NOMO-1 (cell line): Measurements from ENCODE around the gene HTRA3.

Experiments
- DNase-seq, 2 experiments: peaks; one replicate each; lab custom pipeline; 2025; ENCODE audit not compliant: unreplicated experiment in 2 of 2; lab: John Stamatoyannopoulos, UW

HTRA3 gene

GRCh38 chr4:8233672-8234484 is 35.7 kb upstream of the HTRA3 start:
- DNase-seq = no peak

DNA sequence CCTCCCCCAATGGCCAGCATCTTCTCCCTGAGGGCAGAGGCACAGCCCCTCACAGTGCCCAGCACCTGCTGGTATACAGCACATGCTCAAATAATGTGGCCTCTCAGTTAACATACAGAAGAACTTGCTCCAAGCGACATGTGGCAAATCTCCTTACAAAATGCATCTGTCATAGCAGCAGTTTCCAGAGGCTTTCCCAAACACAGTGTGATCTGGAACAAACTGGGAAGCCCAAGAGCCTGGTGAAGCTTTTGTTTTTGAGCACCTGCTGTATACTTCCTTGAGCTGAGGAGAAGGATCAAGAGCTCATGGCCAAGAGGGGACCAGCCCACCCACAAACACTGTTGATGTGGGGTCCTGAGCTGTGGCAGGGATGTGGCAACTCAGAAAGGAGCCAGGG is 34.8 kb upstream of the HTRA3 start:
- DNase-seq = no peak

- no peak for DNase-seq
Measured at GRCh38 chr4:8235224-8235623, 34.3 kb upstream of the HTRA3 start.

- no peak for DNase-seq
Measured at GRCh38 chr4:8235686-8236085, 33.9 kb upstream of the HTRA3 start.

- DNase-seq = no peak
Measured at GRCh38 chr4:8236106-8236919, 33.2 kb upstream of the HTRA3 start.

DNA sequence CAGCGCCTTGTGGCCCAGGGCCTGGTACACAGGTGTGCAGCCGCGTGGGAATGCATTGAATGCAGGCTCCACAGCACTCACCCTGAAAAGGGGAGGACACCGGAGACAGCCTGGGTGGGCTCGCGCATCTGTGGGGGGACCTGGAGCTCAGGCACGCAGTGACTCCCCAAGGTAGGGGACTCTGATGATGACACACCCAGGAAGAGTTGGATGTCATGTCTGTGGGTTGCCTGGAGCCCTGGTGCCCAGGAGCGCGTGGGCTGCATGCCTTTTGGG is 32.7 kb upstream of the HTRA3 start:
- no peak for DNase-seq

- DNase-seq = no peak
Measured at GRCh38 chr4:8237256-8237989, 32.1 kb upstream of the HTRA3 start.

GRCh38 chr4:8238036-8238511 is 31.5 kb upstream of the HTRA3 start:
- DNase-seq = no peak

GRCh38 chr4:8238515-8239053 is 31.0 kb upstream of the HTRA3 start:
- DNase-seq = no peak

GRCh38 chr4:8239226-8239625 is 30.3 kb upstream of the HTRA3 start:
- DNase-seq = no peak

GRCh38 chr4:8239661-8240060 is 29.9 kb upstream of the HTRA3 start:
- DNase-seq = no peak

GRCh38 chr4:8240211-8241041 is 29.1 kb upstream of the HTRA3 start:
- no peak for DNase-seq

DNA sequence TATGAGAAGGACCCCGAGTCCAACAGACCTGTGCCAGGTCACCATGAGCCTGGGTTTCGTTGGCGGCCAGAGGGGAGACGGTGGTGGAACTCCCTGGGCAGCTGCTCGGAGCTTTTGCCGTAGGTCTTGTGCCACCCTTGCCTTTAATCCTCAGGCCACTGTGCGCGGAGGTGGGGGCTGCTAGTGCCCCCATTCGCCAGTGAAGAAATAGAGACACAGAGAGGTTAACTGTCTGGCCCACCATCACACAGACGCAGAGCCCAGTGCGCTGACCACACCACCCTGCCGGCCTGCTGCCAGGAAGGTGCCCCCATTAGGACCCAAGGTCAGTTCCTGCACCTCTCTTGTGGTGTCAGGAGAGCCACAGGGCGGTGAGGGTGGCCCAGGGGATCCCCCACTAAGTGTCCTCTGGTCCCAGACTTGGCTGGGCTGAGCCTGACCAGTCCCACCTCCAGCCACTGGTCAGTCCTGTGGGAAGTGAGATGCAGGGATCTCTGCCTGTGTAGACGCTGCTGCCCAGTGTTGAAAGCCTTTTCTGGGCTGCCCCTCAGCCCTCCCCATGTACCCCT is 28.3 kb upstream of the HTRA3 start:
- no peak for DNase-seq

- peak; percentile 54 for DNase-seq
Measured at GRCh38 chr4:8241895-8242696, 27.5 kb upstream of the HTRA3 start.

DNA sequence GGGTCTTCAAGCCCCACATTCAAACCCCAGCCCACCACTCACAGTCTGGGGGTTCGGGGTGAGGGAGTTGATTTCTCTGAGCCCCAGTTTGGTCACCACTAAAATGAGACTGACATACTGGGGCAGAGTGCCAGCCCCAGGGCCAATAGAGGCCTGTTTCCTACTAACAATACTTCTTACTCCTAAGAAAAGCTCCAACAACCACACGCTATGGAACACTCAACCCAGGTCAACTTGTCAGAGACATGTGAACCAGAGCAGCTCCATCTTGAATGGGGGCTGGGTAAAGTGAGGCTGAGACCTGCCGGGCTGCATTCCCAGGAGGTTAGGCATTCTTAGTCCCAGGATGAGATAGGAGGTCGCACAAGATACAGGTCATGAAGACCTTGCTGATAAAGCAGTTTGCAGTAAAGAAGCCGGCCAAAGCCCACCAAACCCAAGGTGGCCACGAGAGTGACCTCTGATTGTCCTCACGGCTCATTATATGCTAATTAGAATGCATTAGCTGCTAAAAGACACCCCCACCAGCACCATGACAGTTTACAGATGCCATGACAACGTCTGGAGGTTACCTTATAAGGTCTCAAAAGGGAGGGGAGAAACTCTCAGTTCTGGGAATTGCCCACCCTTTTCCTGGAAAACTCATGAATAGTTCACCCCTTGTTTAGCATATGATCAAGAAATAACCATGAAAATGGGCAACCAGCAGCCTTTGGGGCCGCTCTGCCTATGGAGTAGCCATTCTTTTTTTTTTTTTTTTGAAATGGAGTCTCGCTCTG is 26.6 kb upstream of the HTRA3 start:
- DNase-seq = no peak

DNA sequence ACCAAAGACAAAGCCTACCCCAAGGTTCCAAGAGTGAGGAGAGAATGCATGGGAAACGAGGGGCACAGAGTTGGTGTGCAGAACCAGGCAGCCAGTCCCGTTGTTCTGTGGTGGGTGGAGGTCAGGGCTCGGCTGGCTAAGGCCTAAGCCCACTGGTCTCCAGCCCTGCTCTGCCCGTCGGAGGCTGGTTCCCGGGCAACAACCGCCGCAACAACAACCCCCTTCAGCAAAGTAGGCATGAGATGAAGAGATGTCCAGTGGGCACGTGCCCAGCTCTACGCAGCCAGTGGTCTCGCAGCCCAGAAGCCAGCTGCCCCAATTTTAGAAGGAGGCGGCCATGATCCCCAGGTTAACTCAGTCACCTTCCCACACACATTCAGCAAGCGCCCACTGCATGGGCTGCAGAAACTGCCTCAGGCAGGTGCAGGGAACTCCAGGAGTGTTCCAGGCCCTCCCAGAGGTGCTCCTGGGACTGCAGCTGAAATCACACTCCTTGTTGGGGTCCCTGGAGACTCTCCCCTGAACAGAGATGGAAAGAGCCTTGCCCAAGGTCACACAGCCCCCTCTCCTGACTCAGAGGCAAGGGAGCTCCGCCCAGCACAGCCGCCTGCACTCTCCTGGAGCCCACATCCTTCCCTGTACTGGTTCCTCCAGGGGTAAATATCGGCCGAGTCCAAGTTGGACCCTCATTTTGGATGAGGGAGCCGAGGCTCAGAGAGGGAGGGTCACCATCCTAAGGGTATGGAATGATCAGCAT is 25.4 kb upstream of the HTRA3 start:
- DNase-seq = no peak

DNA sequence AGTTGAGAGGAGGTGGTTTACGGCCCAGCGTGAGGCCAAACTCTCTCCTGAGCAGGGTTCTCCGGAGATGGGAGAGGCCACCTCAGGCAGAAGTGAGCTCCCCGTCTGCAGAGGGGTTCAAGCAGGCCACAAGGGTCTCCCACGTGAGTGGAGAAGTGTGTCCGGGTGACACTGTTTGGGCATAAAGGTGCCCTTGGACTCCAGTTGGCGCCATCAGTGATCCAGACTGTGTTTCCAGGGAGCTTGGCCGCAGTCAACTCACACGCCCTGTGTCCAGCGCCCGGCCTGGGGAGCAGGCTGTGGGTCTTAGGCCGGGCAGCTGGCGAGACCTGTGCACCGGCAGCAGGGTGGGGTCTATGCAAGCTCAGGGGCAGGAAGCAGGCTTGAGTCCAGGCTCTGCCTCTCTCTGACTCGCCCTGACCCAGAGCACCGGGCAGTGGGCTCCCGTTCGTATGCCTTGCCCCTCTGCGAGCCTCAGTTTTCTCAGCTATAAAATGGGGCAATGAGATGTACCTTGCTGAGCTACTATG is 24.6 kb upstream of the HTRA3 start:
- DNase-seq = no peak
